T-helper 17 cell (primary cell): ENCODE measurements around the gene SEMA4C. TPM values are rescaled to one million over a fixed set of nuclear protein-coding genes. Genes with fewer than 3 reads are reported as not detected.

Experiments used
- ATAC-seq: fragments of 150-1000 bp; cut with Tn5 transposase; 2 replicates; pipeline ENCODE4 v1.10.0; 2021; ENCODE audit warnings: mild to moderate bottlenecking, moderate library complexity
- DNase-seq, 3 donors: peaks; one replicate each; pipeline versions ENCODE4 v3.0.0 to v3.0.0-alpha.2; 2020 to 2021
- H3K9me3 ChIP-seq: one replicate; pipeline ENCODE4 v1.7.0; 2013; ENCODE audit warnings: low read length, mild to moderate bottlenecking; ENCODE audit not compliant: control insufficient read depth, poor library complexity, severe bottlenecking
- H3K27ac Mint-ChIP-seq: one replicate; pipeline ENCODE4 v1.8.0; 2022; ENCODE audit warnings: mild to moderate bottlenecking, moderate library complexity, mixed read lengths
- H3K27me3 Mint-ChIP-seq: one replicate; pipeline ENCODE4 v1.8.0; 2022; ENCODE audit warnings: mixed read lengths
- H3K36me3 Mint-ChIP-seq: one replicate; pipeline ENCODE4 v1.8.0; 2022; ENCODE audit warnings: low read depth, mixed read lengths
- H3K4me1 Mint-ChIP-seq: one replicate; pipeline ENCODE4 v1.8.0; 2022; ENCODE audit warnings: mild to moderate bottlenecking, mixed read lengths
- H3K4me3 Mint-ChIP-seq: one replicate; pipeline ENCODE4 v1.8.0; 2022; ENCODE audit warnings: mild to moderate bottlenecking, moderate library complexity, mixed read lengths
- total RNA-seq, 4 donors: library from RNA in 2 of 4; stranded (reverse) in 2 of 4; gene quantifications; one replicate each; pipeline ENCODE4 v1.2.3 and lab custom pipeline; 2022 to 2026

SEMA4C gene
- total RNA-seq, 2 donors from 2014 or later = 25.5 to 30.9 TPM

DNA sequence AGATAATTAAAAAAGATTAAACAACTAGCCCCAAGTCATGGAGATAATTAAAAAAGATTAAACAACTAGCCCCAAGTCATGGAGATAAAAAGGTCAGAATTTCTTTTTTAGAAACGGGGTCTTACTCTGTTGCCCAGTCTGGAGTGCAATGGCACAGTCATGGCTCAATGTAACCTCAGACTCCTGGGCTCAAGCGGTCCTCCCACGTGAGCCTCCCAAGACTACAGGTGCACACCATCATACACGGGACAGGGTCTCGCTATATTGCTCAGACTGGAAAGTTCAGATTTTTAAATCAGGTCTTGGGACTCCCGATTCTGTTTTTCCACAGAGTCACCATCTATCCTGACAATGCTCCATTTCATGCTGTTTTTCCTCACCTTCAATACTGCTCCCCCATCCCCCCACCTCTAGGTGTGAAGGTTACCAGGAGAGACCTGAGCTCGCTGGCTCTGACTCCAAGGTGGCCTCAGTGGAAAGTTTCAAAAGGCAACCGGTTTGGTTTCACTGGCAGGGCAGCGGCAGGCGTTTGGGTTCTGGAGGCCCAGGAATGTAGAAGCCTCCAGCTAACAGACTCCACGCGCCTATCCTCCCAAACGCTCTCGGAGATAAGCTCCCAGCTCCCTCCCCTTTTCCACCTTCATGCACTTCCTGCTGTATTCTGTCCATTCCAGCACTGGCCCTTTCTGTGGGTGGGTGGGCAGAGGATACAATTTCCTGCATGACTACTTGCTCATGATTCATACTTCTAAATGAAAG lies 2.9 kb upstream of the SEMA4C start:
- peak overlapping the region; percentile 91 for H3K27ac Mint-ChIP-seq
- H3K9me3 ChIP-seq = no peaks in the 10 kb centered on the region
- no peak overlapping the region for H3K4me3 Mint-ChIP-seq
- no peaks in the 10 kb centered on the region for H3K27me3 Mint-ChIP-seq
- ATAC-seq (no peak), DNase-seq (no peak)
- no peaks in the 10 kb centered on the region for H3K36me3 Mint-ChIP-seq
- H3K4me1 Mint-ChIP-seq = peaks cover 24% of the 10 kb centered on the region

DNA sequence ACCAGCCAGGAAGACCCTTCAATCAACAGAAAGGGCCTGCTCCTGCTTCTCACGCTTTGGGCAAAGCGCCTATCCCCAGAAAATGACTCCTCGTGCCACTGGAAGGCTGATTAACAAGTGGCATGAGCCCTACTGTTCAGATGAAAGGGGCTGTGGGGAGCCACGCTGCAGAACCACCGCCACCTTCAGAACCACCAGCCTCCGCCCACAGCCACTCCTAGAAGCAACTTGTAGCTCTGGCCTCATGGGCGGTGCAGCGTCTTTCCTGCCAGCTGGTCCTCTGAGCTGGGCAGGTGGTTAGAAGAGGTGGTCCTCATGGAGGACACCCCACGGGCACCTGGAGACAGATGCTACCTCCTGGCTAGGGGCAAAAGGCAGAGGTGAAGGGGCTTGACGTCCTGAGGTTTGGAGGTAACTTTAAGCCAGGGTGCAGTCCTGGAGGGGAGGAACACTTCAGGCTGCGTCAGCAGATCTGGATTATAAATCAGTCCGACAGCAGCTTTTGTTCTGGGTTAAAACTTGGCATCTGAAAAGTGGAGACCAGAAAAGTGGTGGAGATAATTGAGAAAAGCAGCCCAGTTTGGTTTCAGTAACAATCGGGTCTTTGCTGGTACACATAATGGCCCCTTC lies 861 bp upstream of the SEMA4C start:
- ATAC-seq (peak; percentile 72), DNase-seq (peak; percentile 36 to 54 (median 44))
- Mint-ChIP-seq H3K36me3 (no peaks in the 10 kb centered on the region), H3K4me1 (peaks cover 27% of the 10 kb centered on the region), H3K4me3 (peak overlapping the region; percentile 90), H3K27me3 (no peaks in the 10 kb centered on the region), H3K27ac (peak overlapping the region; percentile 92)
- H3K9me3 ChIP-seq = no peaks in the 10 kb centered on the region

DNA sequence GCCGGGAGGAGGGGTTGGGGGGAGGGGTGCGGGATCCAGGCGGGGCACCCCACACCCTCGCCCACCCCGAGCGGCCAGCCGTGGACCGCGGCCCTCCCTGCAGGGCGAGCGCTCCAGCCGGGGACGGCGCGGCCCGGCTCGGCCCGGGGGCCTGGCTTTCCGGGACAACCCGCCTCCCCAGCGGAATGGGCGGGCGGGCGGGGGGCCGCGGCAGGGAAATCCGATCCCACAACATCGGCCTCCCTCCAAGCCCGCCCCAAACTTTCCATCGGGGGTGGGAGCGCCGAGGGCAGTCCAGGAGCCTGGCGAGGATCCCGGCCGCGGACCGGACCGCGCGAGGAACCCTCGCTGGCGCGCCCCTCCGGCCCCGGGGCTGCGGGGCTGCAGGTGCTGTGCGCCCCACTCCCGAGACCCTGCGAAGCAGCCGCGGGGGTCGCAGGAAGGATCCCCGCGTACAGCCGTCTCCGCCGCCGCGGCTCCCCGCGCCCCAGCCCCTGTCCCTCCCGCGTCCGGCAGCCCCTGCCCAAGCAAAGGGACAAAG lies 529 bp downstream of the SEMA4C start:
- no peak for DNase-seq
- no peaks in the 10 kb centered on the region for H3K36me3 Mint-ChIP-seq
- H3K27ac Mint-ChIP-seq = no peak overlapping the region
- H3K4me1 Mint-ChIP-seq = peaks cover 25% of the 10 kb centered on the region
- no peak for ATAC-seq
- H3K27me3 Mint-ChIP-seq = no peaks in the 10 kb centered on the region
- no peaks in the 10 kb centered on the region for H3K9me3 ChIP-seq
- peak overlapping the region; percentile 90 for H3K4me3 Mint-ChIP-seq

DNA sequence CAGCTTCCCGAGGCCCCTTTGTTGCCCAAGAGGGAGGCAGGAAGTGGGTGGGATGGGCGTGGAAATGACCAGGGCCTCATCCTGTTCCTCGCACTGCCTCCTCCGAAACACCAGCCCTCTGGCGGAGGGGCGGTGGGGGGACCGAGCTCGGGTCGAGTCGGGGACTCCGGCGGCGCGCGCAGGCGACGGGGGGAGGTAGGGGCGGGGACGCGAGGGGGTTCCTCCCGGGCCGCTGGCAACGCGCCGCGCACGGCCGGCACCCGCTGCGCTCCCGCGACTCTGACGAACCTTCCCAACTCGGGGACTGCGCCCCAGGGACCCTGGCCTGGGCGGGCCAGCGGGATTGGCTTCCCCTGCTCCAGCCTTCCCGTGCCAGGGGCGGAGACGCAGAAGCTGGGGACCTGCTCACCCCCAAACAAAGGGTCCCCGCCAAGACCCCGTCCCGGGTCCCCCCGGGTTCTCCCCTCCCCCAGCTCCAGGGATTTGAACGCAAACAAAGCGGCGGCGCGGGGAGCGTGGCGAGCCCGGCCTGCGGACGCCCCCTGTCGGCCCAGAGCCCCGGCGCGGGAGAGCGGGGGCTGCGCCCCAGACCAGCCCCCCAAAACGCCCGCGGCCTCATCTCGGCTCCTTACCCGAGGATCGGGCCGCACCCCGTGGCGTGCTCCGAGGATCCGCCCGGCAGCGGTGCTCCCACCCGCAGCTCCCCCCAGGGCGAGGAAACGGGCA lies 1.2 kb downstream of the SEMA4C start:
- DNase-seq (peak; percentile 40 to 49 (median 42)), ATAC-seq (peak; percentile 14)
- H3K4me3 Mint-ChIP-seq = peak overlapping the region; percentile 90
- H3K9me3 ChIP-seq = no peaks in the 10 kb centered on the region
- H3K27me3 Mint-ChIP-seq = no peaks in the 10 kb centered on the region
- no peaks in the 10 kb centered on the region for H3K36me3 Mint-ChIP-seq
- H3K4me1 Mint-ChIP-seq = peaks cover 22% of the 10 kb centered on the region
- no peak overlapping the region for H3K27ac Mint-ChIP-seq

DNA sequence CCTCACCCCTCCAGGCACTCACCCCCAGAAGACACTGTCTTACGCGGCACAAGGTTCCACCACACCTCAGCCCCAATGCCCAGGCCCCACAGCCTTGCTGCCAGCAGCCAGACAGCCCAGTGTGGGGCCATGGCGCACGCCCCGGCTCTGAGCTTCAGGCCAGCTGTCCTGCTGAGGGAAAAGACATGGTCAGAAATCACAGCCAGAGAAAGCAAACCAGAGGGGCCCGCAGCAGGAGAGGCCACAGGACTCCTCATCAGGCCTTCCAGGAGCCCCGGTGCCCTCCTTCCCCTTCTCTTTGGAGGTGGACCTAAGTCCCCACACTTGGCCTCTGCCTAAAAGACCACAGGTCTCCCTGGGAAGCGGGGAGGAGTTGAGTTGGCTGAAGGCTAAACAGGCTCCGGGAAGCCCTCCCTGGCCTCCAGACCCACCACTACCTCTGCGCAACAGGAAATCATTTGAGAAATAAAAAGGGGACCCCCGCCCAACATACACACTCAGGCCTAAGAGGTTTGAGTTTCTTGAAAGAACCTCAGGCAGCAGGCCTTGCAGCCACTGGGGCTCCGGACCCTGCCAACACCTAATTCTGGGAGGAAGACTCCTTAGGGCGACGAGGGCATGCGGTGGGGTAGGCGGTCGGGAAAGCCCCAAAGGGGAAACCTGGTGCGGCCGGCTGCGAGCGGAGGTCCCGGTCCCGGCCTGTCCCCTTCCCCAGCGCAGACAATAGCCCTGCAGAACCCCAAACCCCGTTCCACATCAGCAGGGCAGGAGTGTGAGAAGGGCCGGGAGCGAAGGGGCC lies 1.9 kb downstream of the SEMA4C start:
- Mint-ChIP-seq H3K4me1 (peaks cover 26% of the 10 kb centered on the region), H3K4me3 (peak overlapping the region; percentile 90), H3K27ac (peak overlapping the region; percentile 37), H3K36me3 (no peaks in the 10 kb centered on the region), H3K27me3 (no peaks in the 10 kb centered on the region)
- H3K9me3 ChIP-seq = no peaks in the 10 kb centered on the region
- ATAC-seq (peak; percentile 27), DNase-seq (peak in 2 of 3 donors; percentile 32)

DNA sequence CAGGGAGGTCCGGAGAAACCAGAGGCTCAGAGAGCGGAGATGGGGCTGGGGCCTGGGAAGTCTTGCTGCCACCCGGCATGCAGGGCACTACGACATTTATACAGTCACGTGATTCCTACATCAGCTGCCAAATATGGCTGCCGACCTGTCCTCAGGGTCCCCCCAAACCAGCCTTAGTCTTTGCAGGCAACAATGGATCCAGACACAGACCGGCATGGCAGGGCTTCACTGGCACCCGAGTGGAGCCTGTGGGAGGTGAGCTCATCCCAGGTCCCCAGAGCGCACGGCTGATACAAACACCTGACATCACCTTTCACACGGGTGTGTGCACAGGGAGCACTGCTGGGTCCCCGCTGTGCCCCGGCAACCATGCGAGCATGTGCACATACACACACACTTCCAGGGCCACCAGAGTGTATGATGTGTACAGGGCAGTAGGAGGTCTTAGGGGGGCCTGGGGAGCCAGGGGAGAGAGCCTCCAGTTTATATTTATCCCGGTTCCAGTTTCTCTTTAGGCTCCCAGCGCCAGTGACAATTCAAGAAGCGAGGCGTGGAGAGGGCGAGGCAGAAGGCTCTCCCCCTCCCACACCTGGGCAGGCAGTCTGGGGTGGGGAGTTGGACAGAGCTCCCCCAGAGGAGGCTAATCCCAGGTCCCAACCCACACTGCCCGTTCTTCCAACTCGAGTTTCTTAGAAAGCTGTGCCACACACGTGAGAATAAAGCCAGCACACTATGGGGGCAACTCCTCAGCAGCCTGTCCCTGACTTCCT lies 2.7 kb downstream of the SEMA4C start:
- ATAC-seq = no peak
- Mint-ChIP-seq H3K4me1 (peaks cover 27% of the 10 kb centered on the region), H3K4me3 (peak overlapping the region; percentile 90), H3K27me3 (no peaks in the 10 kb centered on the region), H3K36me3 (no peaks in the 10 kb centered on the region), H3K27ac (peak overlapping the region; percentile 37)
- no peak for DNase-seq
- H3K9me3 ChIP-seq = no peaks in the 10 kb centered on the region

DNA sequence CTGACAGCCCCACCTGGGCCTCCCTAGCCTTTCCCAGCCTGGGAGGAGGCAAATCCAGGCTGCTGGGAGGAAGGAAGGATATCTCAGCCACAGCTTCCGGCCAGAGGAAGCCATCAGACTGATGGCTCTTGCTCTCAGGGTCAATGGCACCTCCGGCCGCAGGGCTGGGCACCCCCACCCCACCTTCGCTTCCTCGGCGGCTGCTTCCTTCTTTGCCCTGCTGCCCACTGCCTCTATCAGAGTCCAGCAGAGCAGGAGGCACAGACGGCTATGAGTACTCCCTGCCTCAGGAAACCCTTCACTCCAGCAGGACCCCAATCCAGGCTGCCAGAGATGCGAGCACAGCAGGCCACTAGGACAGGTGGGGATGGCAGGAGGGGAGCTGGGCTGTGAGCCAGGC lies 3.3 kb downstream of the SEMA4C start:
- Mint-ChIP-seq H3K36me3 (no peaks in the 10 kb centered on the region), H3K4me1 (peaks cover 32% of the 10 kb centered on the region), H3K27ac (no peak overlapping the region), H3K4me3 (peak overlapping the region; percentile 90), H3K27me3 (no peaks in the 10 kb centered on the region)
- DNase-seq (no peak), ATAC-seq (no peak)
- no peaks in the 10 kb centered on the region for H3K9me3 ChIP-seq

DNA sequence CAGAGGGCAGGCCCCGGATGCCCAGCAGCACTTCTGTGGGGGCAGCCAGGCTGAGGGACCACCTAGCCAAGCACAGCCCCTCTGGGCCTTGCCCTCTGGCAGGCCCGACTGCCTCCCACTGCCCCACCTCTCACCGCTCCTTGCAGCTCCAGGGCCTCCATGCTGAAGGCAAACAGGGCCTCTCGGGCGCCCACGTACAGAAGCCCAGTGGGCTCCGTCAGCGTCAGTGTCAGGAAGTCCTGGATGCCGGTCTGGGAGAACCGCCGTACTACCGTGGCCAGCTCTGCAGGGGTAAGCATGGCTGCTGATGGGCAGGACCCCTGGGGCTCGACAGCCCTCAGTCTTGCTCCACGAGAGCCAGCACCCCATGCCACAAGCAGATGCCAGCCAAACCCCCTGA lies 3.7 kb downstream of the SEMA4C start:
- Mint-ChIP-seq H3K4me3 (no peak overlapping the region), H3K4me1 (peaks cover 33% of the 10 kb centered on the region), H3K36me3 (no peaks in the 10 kb centered on the region), H3K27me3 (no peaks in the 10 kb centered on the region), H3K27ac (no peak overlapping the region)
- ATAC-seq (no peak), DNase-seq (no peak)
- no peaks in the 10 kb centered on the region for H3K9me3 ChIP-seq

DNA sequence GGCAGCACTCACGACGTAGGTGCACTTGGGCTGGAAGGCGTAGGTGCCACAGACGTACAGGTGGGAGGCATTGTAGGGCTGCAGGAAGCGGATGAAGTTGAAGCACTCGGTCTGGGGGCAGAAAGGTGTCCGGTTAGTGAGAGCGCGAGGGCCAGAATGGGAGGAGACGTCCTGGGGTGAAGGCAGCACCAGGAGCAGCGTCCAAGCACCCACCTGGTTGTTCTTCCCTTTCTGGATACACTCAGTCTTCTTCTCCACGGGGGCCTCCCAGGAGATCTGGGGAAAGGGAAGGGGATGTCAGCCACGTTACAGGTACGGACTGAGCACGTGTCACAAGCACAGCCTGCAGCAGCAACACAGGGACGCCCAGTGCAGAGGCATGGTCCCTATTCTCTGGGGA lies 4.2 kb downstream of the SEMA4C start:
- H3K27ac Mint-ChIP-seq = no peak overlapping the region
- H3K4me3 Mint-ChIP-seq = no peak overlapping the region
- no peaks in the 10 kb centered on the region for H3K27me3 Mint-ChIP-seq
- H3K4me1 Mint-ChIP-seq = peaks cover 29% of the 10 kb centered on the region
- DNase-seq (no peak), ATAC-seq (no peak)
- H3K36me3 Mint-ChIP-seq = no peaks in the 10 kb centered on the region
- H3K9me3 ChIP-seq = no peaks in the 10 kb centered on the region

DNA sequence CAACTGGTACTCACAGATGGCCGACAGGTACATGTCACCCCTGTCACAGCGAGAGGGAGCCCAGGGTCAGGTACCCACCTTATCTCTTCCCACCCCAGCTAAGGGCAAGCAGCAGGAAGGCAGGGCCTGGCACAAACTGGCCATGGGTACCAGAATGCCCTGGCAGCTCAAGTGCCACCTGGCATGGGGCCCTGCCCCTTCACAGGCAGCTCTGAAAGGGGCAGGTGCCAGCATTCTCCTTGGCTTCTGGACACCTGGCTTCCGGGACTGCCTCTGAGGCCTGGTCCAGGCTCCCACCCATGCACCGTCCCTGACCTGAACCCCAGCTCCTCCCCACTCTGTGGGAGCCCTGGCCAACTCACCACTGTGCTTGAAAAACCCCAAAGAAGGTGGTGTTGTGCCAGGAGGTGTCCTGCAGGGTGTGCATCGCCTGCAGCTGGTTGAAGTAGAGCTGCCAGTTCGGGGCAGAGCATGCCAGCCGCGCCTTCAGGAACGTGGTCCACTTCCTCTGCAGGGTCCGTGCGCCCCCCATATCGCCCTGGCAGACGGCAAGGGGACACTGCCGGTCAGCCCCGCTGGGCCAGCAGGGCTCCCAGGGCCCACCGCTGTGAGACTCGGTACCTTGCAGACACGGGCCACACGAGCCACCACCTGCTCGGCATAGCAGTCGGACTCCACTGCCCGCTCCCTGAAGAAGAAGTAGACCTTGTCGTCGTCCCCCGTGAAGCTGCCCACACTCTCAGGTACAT lies 5.4 kb downstream of the SEMA4C start:
- Mint-ChIP-seq H3K4me1 (peaks cover 32% of the 10 kb centered on the region), H3K36me3 (peaks cover 2% of the 10 kb centered on the region), H3K27ac (no peak overlapping the region), H3K27me3 (no peaks in the 10 kb centered on the region), H3K4me3 (no peak overlapping the region)
- H3K9me3 ChIP-seq = no peaks in the 10 kb centered on the region
- ATAC-seq (no peak), DNase-seq (no peak)

DNA sequence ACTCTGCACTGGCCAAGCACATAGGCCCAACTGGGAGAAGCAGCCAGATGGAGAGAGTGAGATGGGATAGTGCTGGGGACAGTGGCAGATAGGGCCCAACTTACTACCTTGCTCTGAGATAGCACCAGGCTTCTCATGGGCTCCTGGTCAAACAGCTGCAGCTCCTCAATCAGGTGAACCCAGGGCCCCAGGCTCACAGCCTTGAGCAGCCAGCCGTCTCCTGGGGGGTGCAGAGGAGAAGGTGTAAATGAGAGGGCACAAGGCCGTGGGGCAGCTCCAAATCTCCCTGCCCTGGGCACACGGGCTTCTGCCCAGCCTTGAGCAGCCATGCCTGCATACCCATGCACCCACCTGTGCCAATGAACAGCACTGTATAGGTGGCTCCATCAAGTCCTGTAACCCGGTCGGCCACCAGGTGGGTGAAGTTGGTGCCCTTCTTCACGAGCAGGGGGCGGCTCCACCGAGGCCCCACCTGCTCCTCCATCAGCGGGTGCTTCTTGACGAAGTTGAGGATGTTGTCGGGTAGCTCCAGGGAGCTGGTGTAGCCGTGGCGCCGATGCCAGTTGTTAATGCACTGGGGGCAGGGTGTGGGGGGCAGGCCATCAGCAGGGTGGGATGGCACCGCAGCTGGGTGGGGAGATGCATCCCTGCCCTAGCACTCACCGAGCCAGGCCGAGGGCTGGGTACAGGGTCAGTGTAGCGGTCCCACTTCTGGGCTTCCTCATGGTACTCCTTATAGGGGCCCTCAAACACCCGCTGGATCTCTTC lies 6.1 kb downstream of the SEMA4C start:
- no peak overlapping the region for H3K27ac Mint-ChIP-seq
- peaks cover 2% of the 10 kb centered on the region for H3K36me3 Mint-ChIP-seq
- no peak for DNase-seq
- ATAC-seq = no peak
- H3K4me1 Mint-ChIP-seq = peaks cover 35% of the 10 kb centered on the region
- H3K4me3 Mint-ChIP-seq = no peak overlapping the region
- H3K27me3 Mint-ChIP-seq = no peaks in the 10 kb centered on the region
- no peaks in the 10 kb centered on the region for H3K9me3 ChIP-seq
